HEK293 (cell line): ENCODE results near the gene HSPA4L.

Experiments used
- BCL11A ChIP-seq: fragments of 450-650 bp; formaldehyde crosslinking; IDR thresholded peaks from 2 replicates; pipeline ENCODE4 v1.5.1; 2016; ENCODE audit warnings: low read depth, missing biosample characterization, missing genetic modification characterization
- IKZF3 ChIP-seq: fragments of 450-650 bp; IDR thresholded peaks from 2 replicates; pipeline ENCODE4 v1.5.0; 2018; ENCODE audit warnings: missing biosample characterization, mild to moderate bottlenecking, missing genetic modification characterization, moderate library complexity
- MZF1 ChIP-seq: fragments of 450-650 bp; formaldehyde crosslinking; IDR thresholded peaks from 2 replicates; pipeline ENCODE4 v1.5.1; 2017; ENCODE audit warnings: missing biosample characterization, missing genetic modification characterization, borderline replicate concordance
- TRIM28 ChIP-seq: IDR thresholded peaks from 2 replicates; pipeline ENCODE4 v1.6.1; 2011; ENCODE audit warnings: low read length, control low read depth, borderline replicate concordance
- ZBTB48 ChIP-seq: fragments of 450-650 bp; formaldehyde crosslinking; IDR thresholded peaks from 2 replicates; pipeline ENCODE4 v1.5.1; 2016; ENCODE audit warnings: missing biosample characterization, missing genetic modification characterization
- ZNF133 ChIP-seq: fragments of 450-650 bp; formaldehyde crosslinking; IDR thresholded peaks from 2 replicates; pipeline ENCODE4 v1.5.1; 2016; ENCODE audit warnings: missing biosample characterization, missing genetic modification characterization
- ZNF521 ChIP-seq: fragments of 450-650 bp; formaldehyde crosslinking; IDR thresholded peaks from 2 replicates; pipeline ENCODE4 v1.5.1; 2017; ENCODE audit warnings: missing biosample characterization, mild to moderate bottlenecking, missing genetic modification characterization
- TF ChIP-seq, protein P1 (sequence below): fragments of 450-650 bp; formaldehyde crosslinking; IDR thresholded peaks from 2 replicates; pipeline ENCODE4 v1.5.1; 2016; ENCODE audit warnings: missing biosample characterization, missing genetic modification characterization

- TF ChIP-seq, protein P1, sequence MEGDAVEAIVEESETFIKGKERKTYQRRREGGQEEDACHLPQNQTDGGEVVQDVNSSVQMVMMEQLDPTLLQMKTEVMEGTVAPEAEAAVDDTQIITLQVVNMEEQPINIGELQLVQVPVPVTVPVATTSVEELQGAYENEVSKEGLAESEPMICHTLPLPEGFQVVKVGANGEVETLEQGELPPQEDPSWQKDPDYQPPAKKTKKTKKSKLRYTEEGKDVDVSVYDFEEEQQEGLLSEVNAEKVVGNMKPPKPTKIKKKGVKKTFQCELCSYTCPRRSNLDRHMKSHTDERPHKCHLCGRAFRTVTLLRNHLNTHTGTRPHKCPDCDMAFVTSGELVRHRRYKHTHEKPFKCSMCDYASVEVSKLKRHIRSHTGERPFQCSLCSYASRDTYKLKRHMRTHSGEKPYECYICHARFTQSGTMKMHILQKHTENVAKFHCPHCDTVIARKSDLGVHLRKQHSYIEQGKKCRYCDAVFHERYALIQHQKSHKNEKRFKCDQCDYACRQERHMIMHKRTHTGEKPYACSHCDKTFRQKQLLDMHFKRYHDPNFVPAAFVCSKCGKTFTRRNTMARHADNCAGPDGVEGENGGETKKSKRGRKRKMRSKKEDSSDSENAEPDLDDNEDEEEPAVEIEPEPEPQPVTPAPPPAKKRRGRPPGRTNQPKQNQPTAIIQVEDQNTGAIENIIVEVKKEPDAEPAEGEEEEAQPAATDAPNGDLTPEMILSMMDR (tag by site-specific recombination): no peak
- TF ChIP-seq BCL11A (tag by site-specific recombination) (no peak), ZNF133 (tag by site-specific recombination) (no peak), IKZF3 (tag by site-specific recombination) (no peak), TRIM28 (no peak), MZF1 (tag by site-specific recombination) (no peak), ZNF521 (no peak), ZBTB48 (tag by site-specific recombination) (no peak)
Observed at GRCh38 chr4:127747883-127748282, 34.2 kb upstream of the HSPA4L start.
